BJ (cell line): ENCODE data around the gene ERP27. TPM values are rescaled to one million over a fixed set of nuclear protein-coding genes. Genes with fewer than 3 reads are reported as not detected.

ENCODE experiments used
- CTCF ChIA-PET: fragments of 350-600 bp; formaldehyde crosslinking; extraction: SDS; loops from one replicate; lab custom pipeline; 2021; ENCODE audit warnings: antibody characterized with exemption, inconsistent platforms; lab: Yijun Ruan, JAX
- POLR2A ChIA-PET: fragments of 300-600 bp; sonication (Branson Sonifier 250); formaldehyde crosslinking; extraction: SDS; loops from one replicate; lab custom pipeline; 2021; ENCODE audit warnings: antibody characterized with exemption; lab: Charles Lee
- DNase-seq: peaks from one replicate; pipeline ENCODE4 v3.0.0-alpha.2; 2011; ENCODE audit warnings: low read depth
- H3K27me3 ChIP-seq: 2 replicates; pipeline ENCODE4 v1.6.0; 2011; ENCODE audit warnings: low read length; ENCODE audit not compliant: control insufficient read depth, insufficient read depth
- H3K36me3 ChIP-seq: 2 replicates; pipeline ENCODE4 v1.5.1; 2011; ENCODE audit warnings: low read length; ENCODE audit not compliant: control insufficient read depth, insufficient read depth
- H3K4me3 ChIP-seq: 2 replicates; pipeline ENCODE4 v1.5.1; 2011; ENCODE audit warnings: low read depth, mild to moderate bottlenecking, control low read depth, low read length
- CTCF ChIP-seq: IDR thresholded peaks from 2 replicates; pipeline ENCODE4 v1.5.1; 2011; ENCODE audit warnings: low read depth, mild to moderate bottlenecking, control low read depth, inconsistent platforms, low read length, moderate library complexity; ENCODE audit not compliant: insufficient read depth
- polyA plus RNA-seq: library from polyadenylated mRNA; depleted of rRNA; stranded (reverse); fragments of >200 nt; gene quantifications from 2 replicates; pipeline ENCODE4 v1.2.3, GENCODE V29; 2011

Gene ERP27
- polyA plus RNA-seq, 1 experiment: 0.93 TPM

- ChIA-PET CTCF (no interaction called here), POLR2A (no interaction called here)
- no peaks in the 10 kb centered on the region for H3K36me3 ChIP-seq
- H3K27me3 ChIP-seq: no peaks in the 10 kb centered on the region
- TF ChIP-seq CTCF: no peak
- DNase-seq: no peak
- no peak overlapping the region for H3K4me3 ChIP-seq
Observed at GRCh38 chr12:14949631-14950030, 11.3 kb upstream of the ERP27 start.

GRCh38 chr12:14948672-14949071 is 10.3 kb upstream of the ERP27 start:
- no peak overlapping the region for H3K4me3 ChIP-seq

GRCh38 chr12:14946861-14947260 is 8.5 kb upstream of the ERP27 start:
- DNase-seq: no peak
- ChIA-PET CTCF (no interaction called here), POLR2A (no interaction called here)
- H3K27me3 ChIP-seq: no peaks in the 10 kb centered on the region
- no peak overlapping the region for H3K4me3 ChIP-seq
- H3K36me3 ChIP-seq: no peaks in the 10 kb centered on the region
- no peak for TF ChIP-seq CTCF

More at GRCh38 chr12:14948672-14949071, 10.3 kb upstream of the ERP27 start:
- DNase-seq: no peak
- Histone ChIP-seq H3K27me3 (no peaks in the 10 kb centered on the region), H3K36me3 (no peaks in the 10 kb centered on the region)
- ChIA-PET CTCF (interaction anchor here (0.6 to 1.8 kb wide), 2 partner anchors 9 to 139 kb away, joined by 4 to 6 read pairs; partner anchors contain the start of gene ERP27), POLR2A (no interaction called here)
- no peak for TF ChIP-seq CTCF

- TF ChIP-seq CTCF: no peak
- no peak for DNase-seq
- H3K27me3 ChIP-seq: no peaks in the 10 kb centered on the region
- H3K4me3 ChIP-seq: no peak overlapping the region
- POLR2A ChIA-PET: no interaction called here
- H3K36me3 ChIP-seq: no peaks in the 10 kb centered on the region
- CTCF ChIA-PET: interaction anchor here (0.6 to 1.2 kb wide), 3 partner anchors 12 to 58 kb away, joined by 3 to 7 read pairs (median 3); no protein-coding TSS in a partner anchor
Observed at GRCh38 chr12:14946162-14946561, 7.8 kb upstream of the ERP27 start.

GRCh38 chr12:14942196-14942931 is 4.0 kb upstream of the ERP27 start:
- H3K36me3 ChIP-seq: no peaks in the 10 kb centered on the region
- no peaks in the 10 kb centered on the region for H3K27me3 ChIP-seq
- POLR2A ChIA-PET: no interaction called here
- no peak overlapping the region for H3K4me3 ChIP-seq
- no peak for DNase-seq
- CTCF ChIA-PET: interaction anchor here (1.0 kb wide), 1 partner anchor 10 kb away, joined by 3 read pairs; no protein-coding TSS in a partner anchor
- TF ChIP-seq CTCF: no peak
